HepG2 (cell line): ENCODE results near the gene LCN2. TPM values are rescaled to one million over a fixed set of nuclear protein-coding genes. Genes with fewer than 3 reads are reported as not detected.

Experiments used
- AGO2 ChIP-seq: fragments of 200-400 bp; formaldehyde crosslinking; optimal IDR thresholded peaks from 2 replicates; pipeline ENCODE3; 2017; ENCODE audit warnings: mild to moderate bottlenecking, low read depth, low read length, moderate library complexity
- NFIB ChIP-seq: sonication (generic); formaldehyde crosslinking; IDR thresholded peaks from 2 replicates; pipeline ENCODE4 v1.9.0; 2021; ENCODE audit warnings: missing genetic modification reagents, mild to moderate bottlenecking, borderline replicate concordance
- POLR2AphosphoS2 ChIP-seq: IDR thresholded peaks from 2 replicates; pipeline ENCODE4 v1.6.1; 2011; ENCODE audit warnings: low read depth, low read length, improper control_type of control experiment
- SALL1 ChIP-seq: sonication (generic); formaldehyde crosslinking; IDR thresholded peaks from 2 replicates; pipeline ENCODE4 v1.8.0; 2022; ENCODE audit warnings: mild to moderate bottlenecking, missing genetic modification reagents
- SMC3 ChIP-seq: IDR thresholded peaks from 2 replicates; pipeline ENCODE4 v1.6.1; 2011; ENCODE audit warnings: low read length, improper control_type of control experiment
- TRIM22 ChIP-seq: fragments of 450-650 bp; IDR thresholded peaks from 2 replicates; pipeline ENCODE4 v1.6.1; 2017
- ZNF256 ChIP-seq: sonication (generic); formaldehyde crosslinking; conservative IDR thresholded peaks from 2 replicates; pipeline ENCODE4 v1.4.0; 2020; ENCODE audit warnings: missing genetic modification reagents
- ZNF296 ChIP-seq: sonication (generic); formaldehyde crosslinking; conservative IDR thresholded peaks from 2 replicates; pipeline ENCODE4 v1.5.0; 2020; ENCODE audit warnings: mild to moderate bottlenecking, missing genetic modification reagents
- ZNF30 ChIP-seq: sonication (generic); formaldehyde crosslinking; IDR thresholded peaks from 2 replicates; pipeline ENCODE4 v1.5.0; 2020; ENCODE audit warnings: mild to moderate bottlenecking, missing genetic modification reagents
- ZNF407 ChIP-seq: sonication (generic); formaldehyde crosslinking; IDR thresholded peaks from one replicate; pipeline ENCODE4 v1.5.1; 2020; ENCODE audit warnings: mild to moderate bottlenecking, missing genetic modification reagents; ENCODE audit errors: not compliant biosample characterization
- ZNF598 ChIP-seq: sonication (generic); formaldehyde crosslinking; IDR thresholded peaks from 2 replicates; pipeline ENCODE4 v1.5.1; 2020; ENCODE audit warnings: mild to moderate bottlenecking, missing genetic modification reagents, borderline replicate concordance
- ZNF841 ChIP-seq: sonication (generic); formaldehyde crosslinking; IDR thresholded peaks from 2 replicates; pipeline ENCODE4 v1.8.1; 2023; ENCODE audit warnings: missing genetic modification reagents, borderline replicate concordance
- polyA plus RNA-seq, 8 experiments: library from polyadenylated mRNA; depleted of rRNA in 3 of 8; stranded (reverse) in 7 of 8; unstranded in 1 of 8; fragments of >200 nt; fragmentation: Illumina TruSeq in 4 of 8; extraction: Trizol in 4 of 8; gene quantifications; 2 replicates each; pipeline versions ENCODE4 v1.2.1 to v1.2.3, GENCODE V29; 2011 to 2016; ENCODE audit warnings: low read depth in 4 of 8, missing spikeins in 1 of 8, mixed read lengths in 1 of 8; ENCODE audit not compliant: insufficient read depth in 1 of 8
- total RNA-seq, 5 experiments: library from RNA; depleted of rRNA; stranded (reverse); fragments of >200 nt; fragmentation: Illumina TruSeq; extraction: Trizol; gene quantifications; 2 replicates each; pipeline ENCODE4 v1.2.3, GENCODE V29; 2016; ENCODE audit warnings: low read depth in 1 of 5
- TF ChIP-seq, protein P1 (sequence below): sonication (generic); formaldehyde crosslinking; IDR thresholded peaks from 2 replicates; pipeline ENCODE4 v1.5.1; 2020; ENCODE audit warnings: mild to moderate bottlenecking, missing genetic modification reagents, moderate library complexity
- TF ChIP-seq, protein P2 (sequence below): sonication (generic); formaldehyde crosslinking; IDR thresholded peaks from 2 replicates; pipeline ENCODE4 v1.4.0; 2020; ENCODE audit warnings: missing genetic modification reagents

The LCN2 gene
- total and polyA plus RNA-seq, 2 of the 13 experiments (the other 11 are each of a cell fraction or from before 2014, with no cell fraction given) = 0.38 to 1.4 TPM

- TF ChIP-seq, protein P1, sequence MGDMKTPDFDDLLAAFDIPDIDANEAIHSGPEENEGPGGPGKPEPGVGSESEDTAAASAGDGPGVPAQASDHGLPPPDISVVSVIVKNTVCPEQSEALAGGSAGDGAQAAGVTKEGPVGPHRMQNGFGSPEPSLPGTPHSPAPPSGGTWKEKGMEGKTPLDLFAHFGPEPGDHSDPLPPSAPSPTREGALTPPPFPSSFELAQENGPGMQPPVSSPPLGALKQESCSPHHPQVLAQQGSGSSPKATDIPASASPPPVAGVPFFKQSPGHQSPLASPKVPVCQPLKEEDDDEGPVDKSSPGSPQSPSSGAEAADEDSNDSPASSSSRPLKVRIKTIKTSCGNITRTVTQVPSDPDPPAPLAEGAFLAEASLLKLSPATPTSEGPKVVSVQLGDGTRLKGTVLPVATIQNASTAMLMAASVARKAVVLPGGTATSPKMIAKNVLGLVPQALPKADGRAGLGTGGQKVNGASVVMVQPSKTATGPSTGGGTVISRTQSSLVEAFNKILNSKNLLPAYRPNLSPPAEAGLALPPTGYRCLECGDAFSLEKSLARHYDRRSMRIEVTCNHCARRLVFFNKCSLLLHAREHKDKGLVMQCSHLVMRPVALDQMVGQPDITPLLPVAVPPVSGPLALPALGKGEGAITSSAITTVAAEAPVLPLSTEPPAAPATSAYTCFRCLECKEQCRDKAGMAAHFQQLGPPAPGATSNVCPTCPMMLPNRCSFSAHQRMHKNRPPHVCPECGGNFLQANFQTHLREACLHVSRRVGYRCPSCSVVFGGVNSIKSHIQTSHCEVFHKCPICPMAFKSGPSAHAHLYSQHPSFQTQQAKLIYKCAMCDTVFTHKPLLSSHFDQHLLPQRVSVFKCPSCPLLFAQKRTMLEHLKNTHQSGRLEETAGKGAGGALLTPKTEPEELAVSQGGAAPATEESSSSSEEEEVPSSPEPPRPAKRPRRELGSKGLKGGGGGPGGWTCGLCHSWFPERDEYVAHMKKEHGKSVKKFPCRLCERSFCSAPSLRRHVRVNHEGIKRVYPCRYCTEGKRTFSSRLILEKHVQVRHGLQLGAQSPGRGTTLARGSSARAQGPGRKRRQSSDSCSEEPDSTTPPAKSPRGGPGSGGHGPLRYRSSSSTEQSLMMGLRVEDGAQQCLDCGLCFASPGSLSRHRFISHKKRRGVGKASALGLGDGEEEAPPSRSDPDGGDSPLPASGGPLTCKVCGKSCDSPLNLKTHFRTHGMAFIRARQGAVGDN (CRISPR knock-in tag) = peak; percentile 80
- TF ChIP-seq AGO2 (peak; percentile 60), TRIM22 (no peak), ZNF296 (CRISPR knock-in tag) (no peak), ZNF598 (CRISPR knock-in tag) (no peak), POLR2AphosphoS2 (peak; percentile 82), ZNF841 (no peak), ZNF256 (CRISPR knock-in tag) (no peak), ZNF30 (CRISPR knock-in tag) (no peak), NFIB (CRISPR knock-in tag) (no peak), SMC3 (no peak), ZNF407 (CRISPR knock-in tag) (no peak), SALL1 (CRISPR knock-in tag) (no peak)
- TF ChIP-seq, protein P2, sequence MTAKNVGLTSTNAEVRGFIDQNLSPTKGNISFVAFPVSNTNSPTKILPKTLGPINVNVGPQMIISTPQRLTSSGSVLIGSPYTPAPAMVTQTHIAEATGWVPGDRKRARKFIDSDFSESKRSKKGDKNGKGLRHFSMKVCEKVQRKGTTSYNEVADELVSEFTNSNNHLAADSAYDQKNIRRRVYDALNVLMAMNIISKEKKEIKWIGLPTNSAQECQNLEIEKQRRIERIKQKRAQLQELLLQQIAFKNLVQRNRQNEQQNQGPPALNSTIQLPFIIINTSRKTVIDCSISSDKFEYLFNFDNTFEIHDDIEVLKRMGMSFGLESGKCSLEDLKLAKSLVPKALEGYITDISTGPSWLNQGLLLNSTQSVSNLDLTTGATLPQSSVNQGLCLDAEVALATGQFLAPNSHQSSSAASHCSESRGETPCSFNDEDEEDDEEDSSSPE (CRISPR knock-in tag) = no peak
Observed at GRCh38 chr9:128107468-128108268, 41.6 kb upstream of the LCN2 start (continued).
